ENCODE measurements around the gene TRIM21. TPM values are rescaled to one million over a fixed set of nuclear protein-coding genes. Genes with fewer than 3 reads are reported as not detected.
A peak's percentile ranks its signal among the peaks of the same experiment; 100 is the strongest.

The TRIM21 gene
- total RNA-seq (2013; cell fraction: nucleolus; rRNA removed): 15.6 and 16.4 TPM in 2 replicates
- 34.4 and 36.8 TPM in 2 replicates for total RNA-seq (2014; rRNA removed)
- 32.2 and 32.4 TPM in 2 replicates for total RNA-seq (2014; rRNA removed; fragmentation: Illumina TruSeq; extraction: Trizol)
- 24.2 and 26.3 TPM in 2 replicates for total RNA-seq (2021)
- 18.2 TPM for polyA plus RNA-seq (2011; ENCODE audit: low read depth)
- 74.7 and 80.6 TPM in 2 replicates for polyA plus RNA-seq (2011; rRNA removed)
- polyA plus RNA-seq (2011; cell fraction: cytosol; rRNA removed): 59.8 and 69.1 TPM in 2 replicates
- 51.3 and 55.3 TPM in 2 replicates for polyA plus RNA-seq (2011; cell fraction: nucleus; rRNA removed)
- polyA plus RNA-seq (2012): 21.9 and 27.8 TPM in 2 replicates
- 40.4 and 40.7 TPM in 2 replicates for polyA plus RNA-seq (2014; fragmentation: Illumina TruSeq; extraction: Trizol)
- polyA plus RNA-seq (2014; fragmentation: Nextera tagmentation; extraction: Ambion mirVana): 10 to 100 TPM; 24.7 to 28.6 TPM
- 21.5 and 24.3 TPM in 2 replicates for polyA plus RNA-seq (2014; rRNA removed)
- polyA plus RNA-seq (2016; fragmentation: Nextera tagmentation; extraction: Ambion mirVana): 10 to 100 TPM; 31.2 to 39.6 TPM
- polyA minus RNA-seq (2011; rRNA and poly(A)+ RNA removed): 39.5 and 56.1 TPM in 2 replicates
- 16.1 and 19.4 TPM in 2 replicates for polyA minus RNA-seq (2011; cell fraction: cytosol; rRNA and poly(A)+ RNA removed)
- 10.9 and 14.9 TPM in 2 replicates for polyA minus RNA-seq (2011; cell fraction: nucleus; rRNA and poly(A)+ RNA removed)
- percentile 84 among the genes with signal in this experiment for Bru-seq, nascent RNA
- percentile 60 among the genes with signal in this experiment for BruChase-seq, experiment 1, labeled RNA remaining after a 6-hour chase
- BruChase-seq, experiment 2, labeled RNA remaining after a 2-hour chase: percentile 82 among the genes with signal in this experiment
- long read RNA-seq, experiment 1, transcript TRIM21-201 (7 exons, 1,924 nt): major isoform, 27 of 36 reads
- long read RNA-seq, experiment 1, partial matches to known transcripts: 3 of 36 reads
- long read RNA-seq, experiment 1, other reads (novel, unspliced or antisense): 6 of 36 reads
- long read RNA-seq, experiment 2, transcript TRIM21-201 (7 exons, 1,924 nt): major isoform, 54 of 72 reads
- long read RNA-seq, experiment 2, partial matches to known transcripts: 9 of 72 reads
- long read RNA-seq, experiment 2, other reads (novel, unspliced or antisense): 9 of 72 reads

- Histone ChIP-seq H3K27ac (ENCODE audit: control insufficient read depth, insufficient read depth) (peak within 1 kb of the TSS; percentile 95), H3K9me3 (replicated peaks; ENCODE audit: control insufficient read depth, insufficient read depth, low read length) (no peaks in the 10 kb centered on the region; the same call in 2 of the 3 replicates), H3K4me3 (peak within 1 kb of the TSS; percentile 87), H2AFZ (ENCODE audit: control insufficient read depth, low read depth, low read length) (peak within 1 kb of the TSS; percentile 95), H4K20me1 (ENCODE audit: control insufficient read depth, insufficient read depth) (no peaks in the 10 kb centered on the region), H3K79me2 (ENCODE audit: control insufficient read depth, insufficient read depth, low read length) (peaks cover 16% of the 10 kb centered on the region), H3K4me1 (ENCODE audit: control insufficient read depth, insufficient read depth, low read length) (no peaks in the 10 kb centered on the region), H3K9ac (ENCODE audit: control insufficient read depth, insufficient read depth, low read length) (peak within 1 kb of the TSS; percentile 91), H3K36me3 (ENCODE audit: control insufficient read depth in 2 of 2, insufficient read depth in 2 of 2, low read length in 1 of 2) (peaks cover 2 to 13% of the 10 kb centered on the region in 2 experiments), H3K4me2 (ENCODE audit: control insufficient read depth, insufficient read depth) (peak within 1 kb of the TSS; percentile 70), H3K27me3 (replicated peaks in 1 of 2; ENCODE audit: control insufficient read depth in 2 of 2, insufficient read depth in 2 of 2, low read length in 1 of 2) (no peaks in the 10 kb centered on the region)
- ATAC-seq: peak; percentile 99
- ChIA-PET POLR2A (interaction anchor here (1.0 kb wide), 1 partner anchor 17 kb away, joined by 3 read pairs; no protein-coding TSS in a partner anchor), CTCF (interaction anchor here (0.6 to 2.4 kb wide), 4 partner anchors 24 to 206 kb away, joined by 3 to 10 read pairs (median 4); no protein-coding TSS in a partner anchor), RAD21 (ENCODE audit: unreplicated experiment) (interaction anchor here (1.3 to 1.9 kb wide), 2 partner anchors 20 to 206 kb away, joined by 3 to 6 read pairs; no protein-coding TSS in a partner anchor), SMC1A (ENCODE audit: uncharacterized antibody, unreplicated experiment) (interaction anchor here (0.6 to 3.1 kb wide), 5 partner anchors 10 to 594 kb away, joined by 3 to 9 read pairs (median 4); no protein-coding TSS in a partner anchor)
- intact Hi-C loops (cut with micrococcal nuclease; ENCODE audit: unreplicated experiment): loop anchor here (5.0 kb wide), 2 partner anchors 99 to 211 kb away; no protein-coding TSS in a partner anchor
- 1% methylated on average over 13 of the region's 13 CpGs for WGBS (ENCODE audit: insufficient coverage, insufficient replicate concordance, low lambda C conversion rate, missing lambda C conversion rate)
- TSS peak; percentile 57 for BruUV-seq (replicated peaks)
- in situ Hi-C loops (cut with MboI): loop anchor here (25.0 kb wide), 1 partner anchor 556 kb away; the partner anchor contains the start of gene RHOG
- peak; percentile 72 for DNase-seq (ENCODE audit: low read depth, low spot score)
- FAIRE-seq: peak; percentile 98
- no peak for TF ChIP-seq FOXK2 (IDR thresholded peaks at IDR 0.05)
- TF ChIP-seq NFYA (IDR thresholded peaks at IDR 0.05; ENCODE audit: borderline replicate concordance, low read depth, low read length): no peak
- no peak; the same call in 1 of the 2 replicates for TF ChIP-seq SPI1 (IDR thresholded peaks at IDR 0.05; ENCODE audit: borderline replicate concordance, insufficient read depth, low read depth, low read length)
- peak; percentile 77; the same call in 1 of the 2 replicates for TF ChIP-seq GATAD2B (conservative IDR thresholded peaks at IDR 0.05; ENCODE audit: low read depth)
- TF ChIP-seq HCFC1 (IDR thresholded peaks at IDR 0.05; ENCODE audit: low read length): no peak
- peak; percentile 51; the same call in 1 of the 2 replicates for TF ChIP-seq ZBTB40 (IDR thresholded peaks at IDR 0.05; ENCODE audit: borderline replicate concordance)
- TF ChIP-seq SMC3 (IDR thresholded peaks at IDR 0.05; ENCODE audit: borderline replicate concordance, low read length): 0 out of 2 replicates have a peak, but pooled peaks have one; percentile 2
- peak; percentile 75 for TF ChIP-seq DPF2 (IDR thresholded peaks at IDR 0.05)
- TF ChIP-seq IRF3 (IDR thresholded peaks at IDR 0.05): no peak
- peak; percentile 47; the same call in 1 of the 2 replicates for TF ChIP-seq PKNOX1 (IDR thresholded peaks at IDR 0.05)
- peak; percentile 64 for TF ChIP-seq LARP7 (IDR thresholded peaks at IDR 0.05)
- TF ChIP-seq POLR2AphosphoS5 (IDR thresholded peaks at IDR 0.05; ENCODE audit: low read length): peak; percentile 42; the same call in 1 of the 2 replicates
Observed at GRCh38 chr11:4393209-4393857, at the start of gene TRIM21. Gene TRIM21 (minus strand): TSS chr11:4393702. CDS start chr11:4390409, 3,293 bp downstream.

Data from GM12878 (cell line).